AG04450 (cell line): ENCODE data around the gene SLC5A10. TPM values are rescaled to one million over a fixed set of nuclear protein-coding genes. Genes with fewer than 3 reads are reported as not detected.
"Not testable (repeated sequence)": the region's sequence is repeated elsewhere in the genome, so short reads cannot be mapped to it uniquely, and the experiment has no call there.

ENCODE experiments used
- CTCF ChIA-PET: fragments of 300-600, 350-600 bp; formaldehyde crosslinking; extraction: SDS; loops from one replicate; lab custom pipeline; 2022; ENCODE audit warnings: antibody characterized with exemption, inconsistent platforms; lab: Charles Lee
- POLR2A ChIA-PET: fragments of 350-600 bp; formaldehyde crosslinking; extraction: SDS; loops from one replicate; lab custom pipeline; 2021; ENCODE audit warnings: antibody characterized with exemption, inconsistent platforms; lab: Yijun Ruan, JAX
- DNase-seq: peaks from one replicate; pipeline ENCODE4 v3.0.0-alpha.2; 2011; ENCODE audit warnings: low read depth, low spot score
- H3K27ac ChIP-seq: one replicate; pipeline ENCODE4 v1.5.1; 2012; ENCODE audit warnings: low read depth, low read length, control low read depth
- H3K27me3 ChIP-seq: one replicate; pipeline ENCODE4 v1.6.0; 2012; ENCODE audit warnings: low read length; ENCODE audit not compliant: control insufficient read depth, insufficient read depth
- H3K4me3 ChIP-seq: 2 replicates; pipeline ENCODE4 v1.5.1; 2011; ENCODE audit warnings: mild to moderate bottlenecking, low read depth, low read length, control low read depth
- H3K9me3 ChIP-seq: 2 replicates; pipeline ENCODE4 v1.5.1; 2012; ENCODE audit warnings: low read length; ENCODE audit not compliant: control insufficient read depth, insufficient read depth
- CTCF ChIP-seq: IDR thresholded peaks from 2 replicates; pipeline ENCODE4 v1.5.1; 2011; ENCODE audit warnings: low read depth, low read length, control low read depth, inconsistent platforms
- polyA plus RNA-seq: library from polyadenylated mRNA; depleted of rRNA; stranded (reverse); fragments of >200 nt; gene quantifications from 2 replicates; pipeline ENCODE4 v1.2.3, GENCODE V29; 2011

SLC5A10 gene
- polyA plus RNA-seq, 1 experiment: not detected

- POLR2A ChIA-PET: no interaction called here
- H3K27ac ChIP-seq: no peak overlapping the region
- CTCF ChIA-PET: no interaction called here
- no peak overlapping the region for H3K4me3 ChIP-seq
- no peaks in the 10 kb centered on the region for H3K27me3 ChIP-seq
- no peak for TF ChIP-seq CTCF
- H3K9me3 ChIP-seq: no peaks in the 10 kb centered on the region; the same call in 1 of the 2 replicates
- no peak for DNase-seq
These were observed 66.6 kb downstream of the SLC5A10 start for GRCh38 chr17:19018600-19018950.

GRCh38 chr17:19019041-19019941 is 67.3 kb downstream of the SLC5A10 start:
- no peaks in the 10 kb centered on the region; the same call in 1 of the 2 replicates for H3K9me3 ChIP-seq
- no peak overlapping the region for H3K4me3 ChIP-seq
- CTCF ChIA-PET: no interaction called here
- H3K27me3 ChIP-seq: no peaks in the 10 kb centered on the region
- POLR2A ChIA-PET: no interaction called here
- no peak overlapping the region for H3K27ac ChIP-seq
- DNase-seq: no peak
- TF ChIP-seq CTCF: no peak

- Histone ChIP-seq H3K27ac (no peak overlapping the region), H3K9me3 (no peaks in the 10 kb centered on the region; the same call in 1 of the 2 replicates), H3K4me3 (no peak overlapping the region), H3K27me3 (no peaks in the 10 kb centered on the region)
- DNase-seq: no peak
- TF ChIP-seq CTCF: no peak
- POLR2A ChIA-PET: no interaction called here
- CTCF ChIA-PET: no interaction called here
These were observed 68.1 kb downstream of the SLC5A10 start for GRCh38 chr17:19020016-19020415.

- CTCF ChIA-PET, DNase-seq, H3K27ac ChIP-seq, H3K9me3 ChIP-seq, H3K27me3 ChIP-seq, H3K4me3 ChIP-seq, POLR2A ChIA-PET: not testable (repeated sequence)
These were observed 69.2 kb downstream of the SLC5A10 start for GRCh38 chr17:19021011-19021621.

GRCh38 chr17:19021622-19022083 is 69.7 kb downstream of the SLC5A10 start:
- CTCF ChIA-PET: no interaction called here
- DNase-seq: no peak
- Histone ChIP-seq H3K27me3 (no peaks in the 10 kb centered on the region), H3K27ac (no peak overlapping the region), H3K4me3 (no peak overlapping the region), H3K9me3 (no peaks in the 10 kb centered on the region; the same call in 1 of the 2 replicates)
- no peak for TF ChIP-seq CTCF
- POLR2A ChIA-PET: no interaction called here
